Measurements from ENCODE around the gene RAD23B.

- TF ChIP-seq, protein P1, sequence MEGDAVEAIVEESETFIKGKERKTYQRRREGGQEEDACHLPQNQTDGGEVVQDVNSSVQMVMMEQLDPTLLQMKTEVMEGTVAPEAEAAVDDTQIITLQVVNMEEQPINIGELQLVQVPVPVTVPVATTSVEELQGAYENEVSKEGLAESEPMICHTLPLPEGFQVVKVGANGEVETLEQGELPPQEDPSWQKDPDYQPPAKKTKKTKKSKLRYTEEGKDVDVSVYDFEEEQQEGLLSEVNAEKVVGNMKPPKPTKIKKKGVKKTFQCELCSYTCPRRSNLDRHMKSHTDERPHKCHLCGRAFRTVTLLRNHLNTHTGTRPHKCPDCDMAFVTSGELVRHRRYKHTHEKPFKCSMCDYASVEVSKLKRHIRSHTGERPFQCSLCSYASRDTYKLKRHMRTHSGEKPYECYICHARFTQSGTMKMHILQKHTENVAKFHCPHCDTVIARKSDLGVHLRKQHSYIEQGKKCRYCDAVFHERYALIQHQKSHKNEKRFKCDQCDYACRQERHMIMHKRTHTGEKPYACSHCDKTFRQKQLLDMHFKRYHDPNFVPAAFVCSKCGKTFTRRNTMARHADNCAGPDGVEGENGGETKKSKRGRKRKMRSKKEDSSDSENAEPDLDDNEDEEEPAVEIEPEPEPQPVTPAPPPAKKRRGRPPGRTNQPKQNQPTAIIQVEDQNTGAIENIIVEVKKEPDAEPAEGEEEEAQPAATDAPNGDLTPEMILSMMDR (IDR thresholded peaks at IDR 0.05), result no peak
- TF ChIP-seq POLR2A (IDR thresholded peaks at IDR 0.05) (no peak), POLR2AphosphoS5 (IDR thresholded peaks at IDR 0.05) (no peak), EP300 (IDR thresholded peaks at IDR 0.05) (no peak)
These were observed 67.4 kb downstream of the RAD23B start for GRCh38 chr9:107350443-107350842.

Measured in stomach (tissue), 4 donors.